Measurements from ENCODE around the gene TDRD7. TPM values are rescaled to one million over a fixed set of nuclear protein-coding genes. Genes with fewer than 3 reads are reported as not detected.
"Not testable (repeated sequence)": the region's sequence is repeated elsewhere in the genome, so short reads cannot be mapped to it uniquely, and the experiment has no call there.

TDRD7 gene
- total and polyA plus RNA-seq, 2 donors: 8.7 to 9.8 TPM

- DNase-seq (ENCODE audit: extremely low spot score): no peak
- Histone ChIP-seq H3K27ac (ENCODE audit: low read depth) (no peak overlapping the region), H3K4me3 (ENCODE audit: low read depth, low read length) (no peak overlapping the region), H3K36me3 (ENCODE audit: insufficient read depth) (no peaks in the 10 kb centered on the region), H3K4me1 (ENCODE audit: insufficient read depth) (no peaks in the 10 kb centered on the region)
- WGBS: 82% methylated on average over 2 of the region's 2 CpGs
These were observed 75.2 kb downstream of the TDRD7 start for GRCh38 chr9:97487107-97487506.

GRCh38 chr9:97487861-97488260 is 76.0 kb downstream of the TDRD7 start:
- H3K4me3 ChIP-seq (ENCODE audit: low read depth, low read length): no peak overlapping the region
- H3K36me3 ChIP-seq (ENCODE audit: insufficient read depth): no peaks in the 10 kb centered on the region
- no peaks in the 10 kb centered on the region for H3K4me1 ChIP-seq (ENCODE audit: insufficient read depth)
- H3K27ac ChIP-seq (ENCODE audit: low read depth): no peak overlapping the region
- DNase-seq (ENCODE audit: extremely low spot score): no peak
- WGBS: 85% methylated on average over 1 of the region's 1 CpG

- Histone ChIP-seq H3K4me1 (ENCODE audit: insufficient read depth) (no peaks in the 10 kb centered on the region), H3K4me3 (ENCODE audit: low read depth, low read length) (no peak overlapping the region), H3K27ac (ENCODE audit: low read depth) (no peak overlapping the region), H3K36me3 (ENCODE audit: insufficient read depth) (peaks cover 4% of the 10 kb centered on the region)
- WGBS: 87% methylated on average over 1 of the region's 1 CpG
- no peak for DNase-seq (ENCODE audit: extremely low spot score)
These were observed 79.5 kb downstream of the TDRD7 start for GRCh38 chr9:97491216-97491999.

- 93% methylated on average over 36 of the region's 36 CpGs for WGBS
- H3K4me1 ChIP-seq (ENCODE audit: insufficient read depth); H3K4me3 ChIP-seq (ENCODE audit: low read depth, low read length): not testable (repeated sequence)
These were observed 85.9 kb downstream of the TDRD7 start for GRCh38 chr9:97497558-97498375.

GRCh38 chr9:97498846-97499245 is 87.0 kb downstream of the TDRD7 start:
- not testable (repeated sequence) for H3K36me3 ChIP-seq (ENCODE audit: insufficient read depth); DNase-seq (ENCODE audit: extremely low spot score); H3K27ac ChIP-seq (ENCODE audit: low read depth); H3K4me3 ChIP-seq (ENCODE audit: low read depth, low read length); H3K4me1 ChIP-seq (ENCODE audit: insufficient read depth)
- WGBS: 88% methylated on average over 5 of the region's 5 CpGs

More at GRCh38 chr9:97497558-97498375, 85.9 kb downstream of the TDRD7 start:
- not testable (repeated sequence) for H3K36me3 ChIP-seq (ENCODE audit: insufficient read depth); DNase-seq (ENCODE audit: extremely low spot score); H3K27ac ChIP-seq (ENCODE audit: low read depth)

- DNase-seq (ENCODE audit: extremely low spot score): no peak
- WGBS: 50% methylated on average over 5 of the region's 5 CpGs
- no peak overlapping the region for H3K4me3 ChIP-seq (ENCODE audit: low read depth, low read length)
- H3K4me1 ChIP-seq (ENCODE audit: insufficient read depth): no peaks in the 10 kb centered on the region
- H3K36me3 ChIP-seq (ENCODE audit: insufficient read depth): peaks cover 4% of the 10 kb centered on the region
- H3K27ac ChIP-seq (ENCODE audit: low read depth): no peak overlapping the region
These were observed 88.4 kb downstream of the TDRD7 start for GRCh38 chr9:97500263-97500662.

GRCh38 chr9:97500765-97501176 is 88.9 kb downstream of the TDRD7 start:
- no peaks in the 10 kb centered on the region for H3K4me1 ChIP-seq (ENCODE audit: insufficient read depth)
- 18% methylated on average over 6 of the region's 6 CpGs for WGBS
- no peak overlapping the region for H3K27ac ChIP-seq (ENCODE audit: low read depth)
- no peak for DNase-seq (ENCODE audit: extremely low spot score)
- H3K36me3 ChIP-seq (ENCODE audit: insufficient read depth): peaks cover 2% of the 10 kb centered on the region
- H3K4me3 ChIP-seq (ENCODE audit: low read depth, low read length): peak overlapping the region; percentile 96

- peak within 1 kb of the TSS; percentile 96 for H3K4me3 ChIP-seq (ENCODE audit: low read depth, low read length)
- WGBS: under 1% methylated on average over 82 of the region's 87 CpGs
- DNase-seq (ENCODE audit: extremely low spot score): no peak
- no peaks in the 10 kb centered on the region for H3K4me1 ChIP-seq (ENCODE audit: insufficient read depth)
- H3K27ac ChIP-seq (ENCODE audit: low read depth): peak within 1 kb of the TSS; percentile 62
- no peaks in the 10 kb centered on the region for H3K36me3 ChIP-seq (ENCODE audit: insufficient read depth)
These were observed 89.5 kb downstream of the TDRD7 start, which contains the start of gene TMOD1 for GRCh38 chr9:97501177-97501971. Gene TMOD1, plus strand, starts transcription at chr9:97501666. Its CDS starts 22,523 bp downstream, at chr9:97524189.

GRCh38 chr9:97501972-97502221 is 90.0 kb downstream of the TDRD7 start:
- Histone ChIP-seq H3K36me3 (ENCODE audit: insufficient read depth) (no peaks in the 10 kb centered on the region), H3K4me3 (ENCODE audit: low read depth, low read length) (peak overlapping the region; percentile 96), H3K4me1 (ENCODE audit: insufficient read depth) (no peaks in the 10 kb centered on the region), H3K27ac (ENCODE audit: low read depth) (peak overlapping the region; percentile 62)
- under 1% methylated on average over 30 of the region's 30 CpGs for WGBS
- DNase-seq (ENCODE audit: extremely low spot score): no peak

- Histone ChIP-seq H3K4me3 (ENCODE audit: low read depth, low read length) (peak overlapping the region; percentile 96), H3K36me3 (ENCODE audit: insufficient read depth) (no peaks in the 10 kb centered on the region), H3K27ac (ENCODE audit: low read depth) (peak overlapping the region; percentile 62), H3K4me1 (ENCODE audit: insufficient read depth) (no peaks in the 10 kb centered on the region)
- no peak for DNase-seq (ENCODE audit: extremely low spot score)
- WGBS: 6% methylated on average over 49 of the region's 49 CpGs
These were observed 90.5 kb downstream of the TDRD7 start for GRCh38 chr9:97502222-97502983.

GRCh38 chr9:97502984-97503861 is 91.3 kb downstream of the TDRD7 start:
- peak overlapping the region; percentile 96 for H3K4me3 ChIP-seq (ENCODE audit: low read depth, low read length)
- no peaks in the 10 kb centered on the region for H3K36me3 ChIP-seq (ENCODE audit: insufficient read depth)
- DNase-seq (ENCODE audit: extremely low spot score): no peak
- no peaks in the 10 kb centered on the region for H3K4me1 ChIP-seq (ENCODE audit: insufficient read depth)
- 63% methylated on average over 17 of the region's 17 CpGs for WGBS
- peak overlapping the region; percentile 26 for H3K27ac ChIP-seq (ENCODE audit: low read depth)

GRCh38 chr9:97503862-97504210 is 91.9 kb downstream of the TDRD7 start:
- WGBS: 84% methylated on average over 1 of the region's 1 CpG
- Histone ChIP-seq H3K4me3 (ENCODE audit: low read depth, low read length) (no peak overlapping the region), H3K4me1 (ENCODE audit: insufficient read depth) (no peaks in the 10 kb centered on the region), H3K36me3 (ENCODE audit: insufficient read depth) (no peaks in the 10 kb centered on the region), H3K27ac (ENCODE audit: low read depth) (no peak overlapping the region)
- DNase-seq (ENCODE audit: extremely low spot score): no peak
